ENCODE results near the gene RGS13.
A peak's percentile ranks its signal among the peaks of the same experiment; 100 is the strongest.

RGS13 gene

GRCh38 chr1:192598589-192598988 is 37.4 kb upstream of the RGS13 start:
- TF ChIP-seq, protein P1, sequence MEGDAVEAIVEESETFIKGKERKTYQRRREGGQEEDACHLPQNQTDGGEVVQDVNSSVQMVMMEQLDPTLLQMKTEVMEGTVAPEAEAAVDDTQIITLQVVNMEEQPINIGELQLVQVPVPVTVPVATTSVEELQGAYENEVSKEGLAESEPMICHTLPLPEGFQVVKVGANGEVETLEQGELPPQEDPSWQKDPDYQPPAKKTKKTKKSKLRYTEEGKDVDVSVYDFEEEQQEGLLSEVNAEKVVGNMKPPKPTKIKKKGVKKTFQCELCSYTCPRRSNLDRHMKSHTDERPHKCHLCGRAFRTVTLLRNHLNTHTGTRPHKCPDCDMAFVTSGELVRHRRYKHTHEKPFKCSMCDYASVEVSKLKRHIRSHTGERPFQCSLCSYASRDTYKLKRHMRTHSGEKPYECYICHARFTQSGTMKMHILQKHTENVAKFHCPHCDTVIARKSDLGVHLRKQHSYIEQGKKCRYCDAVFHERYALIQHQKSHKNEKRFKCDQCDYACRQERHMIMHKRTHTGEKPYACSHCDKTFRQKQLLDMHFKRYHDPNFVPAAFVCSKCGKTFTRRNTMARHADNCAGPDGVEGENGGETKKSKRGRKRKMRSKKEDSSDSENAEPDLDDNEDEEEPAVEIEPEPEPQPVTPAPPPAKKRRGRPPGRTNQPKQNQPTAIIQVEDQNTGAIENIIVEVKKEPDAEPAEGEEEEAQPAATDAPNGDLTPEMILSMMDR (IDR thresholded peaks at IDR 0.05), result no peak
- no peak for TF ChIP-seq ZFX (IDR thresholded peaks at IDR 0.05; ENCODE audit: borderline replicate concordance)
- no peak overlapping the region for H3K27ac ChIP-seq

DNA sequence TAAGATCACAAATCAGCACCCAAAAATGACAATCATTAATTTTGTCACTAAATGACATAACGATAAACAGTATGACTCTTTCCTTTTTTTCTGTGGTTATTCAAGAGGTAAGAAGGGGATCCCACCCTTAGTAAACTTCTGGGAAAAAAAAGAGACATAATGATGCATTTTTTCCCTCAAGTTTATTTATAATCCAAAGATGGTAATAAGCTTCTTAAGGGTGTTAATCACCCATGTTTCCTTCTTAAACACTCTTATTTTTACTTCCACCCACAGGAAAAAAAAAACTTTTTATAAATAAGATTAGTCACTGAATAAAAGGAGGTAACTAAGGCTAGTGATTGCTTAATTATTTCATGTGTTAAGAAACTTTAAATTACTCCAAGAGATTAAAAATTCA is 35.7 kb upstream of the RGS13 start:
- no peak for TF ChIP-seq ZFX (IDR thresholded peaks at IDR 0.05; ENCODE audit: borderline replicate concordance)
- H3K27ac ChIP-seq, result no peak overlapping the region

DNA sequence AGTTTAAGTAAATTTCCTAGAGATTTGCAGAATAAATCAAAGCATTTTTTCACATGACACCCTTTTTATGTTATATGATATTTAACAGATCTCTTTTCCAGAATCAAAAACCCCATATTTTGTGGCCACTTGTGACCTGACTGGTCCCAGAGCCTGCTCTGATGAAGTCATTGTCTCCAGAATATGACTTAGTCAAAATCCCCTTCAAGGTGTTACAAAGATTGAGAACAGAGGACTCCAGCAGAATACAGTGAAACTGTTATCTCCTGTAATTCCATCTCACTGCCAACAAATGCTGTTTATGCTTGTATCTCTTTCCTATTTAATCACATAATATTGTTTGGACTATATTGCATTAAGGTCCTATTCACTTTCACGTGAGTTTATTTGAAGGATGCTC is 34.8 kb upstream of the RGS13 start:
- no peak overlapping the region for H3K27ac ChIP-seq
- TF ChIP-seq, protein P1 (IDR thresholded peaks at IDR 0.05), result no peak
- no peak for TF ChIP-seq ZFX (IDR thresholded peaks at IDR 0.05; ENCODE audit: borderline replicate concordance)

GRCh38 chr1:192601567-192601966 is 34.4 kb upstream of the RGS13 start:
- no peak overlapping the region for H3K27ac ChIP-seq
- TF ChIP-seq, protein P1 (IDR thresholded peaks at IDR 0.05), result no peak
- no peak for TF ChIP-seq ZFX (IDR thresholded peaks at IDR 0.05; ENCODE audit: borderline replicate concordance)

DNA sequence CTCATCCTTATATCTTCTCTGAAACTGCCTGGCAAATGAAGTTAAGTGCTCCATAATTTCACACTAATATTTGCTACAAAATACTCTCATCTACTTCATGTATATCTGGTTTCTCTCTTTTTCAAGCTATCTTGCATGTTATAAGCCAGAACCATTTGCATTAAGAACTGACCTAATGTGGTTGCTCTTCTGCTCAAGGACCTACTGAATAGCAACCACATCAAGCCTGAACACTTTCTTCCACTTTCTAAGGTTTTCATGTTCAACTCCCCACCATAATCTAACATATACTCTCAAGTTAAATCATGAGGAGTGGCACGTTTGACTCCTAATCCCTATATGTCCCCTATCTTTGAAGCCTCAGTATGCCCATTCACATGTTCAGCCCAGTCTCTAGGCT is 33.2 kb upstream of the RGS13 start:
- H3K27ac ChIP-seq, result peak overlapping the region; percentile 32
- no peak for TF ChIP-seq ZFX (IDR thresholded peaks at IDR 0.05; ENCODE audit: borderline replicate concordance)
- TF ChIP-seq, protein P1 (IDR thresholded peaks at IDR 0.05), result no peak

DNA sequence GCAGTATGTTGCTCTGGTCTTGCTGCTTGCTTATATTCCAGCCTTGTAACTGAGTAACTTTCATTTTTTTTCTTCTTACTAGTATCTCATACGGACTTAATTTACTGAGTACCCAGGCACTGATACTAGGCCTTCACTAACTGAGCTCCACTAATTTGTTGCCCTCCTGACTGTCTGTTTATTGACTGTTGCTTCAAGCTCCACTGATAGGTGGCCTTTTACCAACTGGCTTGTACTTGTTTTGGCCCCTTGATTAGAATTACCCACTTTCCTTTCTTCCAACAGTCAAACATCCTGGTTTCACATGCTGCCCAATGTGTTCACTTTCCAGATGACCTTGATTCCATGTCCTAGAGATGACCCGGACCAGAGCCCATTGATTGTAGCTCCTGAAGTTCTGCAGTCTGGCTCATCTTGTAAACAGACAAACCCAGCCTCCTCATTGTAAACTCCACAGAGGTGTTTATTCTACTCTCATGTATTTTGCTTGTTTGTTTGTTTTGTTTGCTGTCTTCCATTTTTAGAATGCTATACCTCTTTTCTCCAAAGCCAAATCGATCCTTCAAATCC is 32.6 kb upstream of the RGS13 start:
- TF ChIP-seq ZFX (IDR thresholded peaks at IDR 0.05; ENCODE audit: borderline replicate concordance), result no peak
- TF ChIP-seq, protein P1 (IDR thresholded peaks at IDR 0.05), result no peak
- H3K27ac ChIP-seq, result peak overlapping the region; percentile 32

DNA sequence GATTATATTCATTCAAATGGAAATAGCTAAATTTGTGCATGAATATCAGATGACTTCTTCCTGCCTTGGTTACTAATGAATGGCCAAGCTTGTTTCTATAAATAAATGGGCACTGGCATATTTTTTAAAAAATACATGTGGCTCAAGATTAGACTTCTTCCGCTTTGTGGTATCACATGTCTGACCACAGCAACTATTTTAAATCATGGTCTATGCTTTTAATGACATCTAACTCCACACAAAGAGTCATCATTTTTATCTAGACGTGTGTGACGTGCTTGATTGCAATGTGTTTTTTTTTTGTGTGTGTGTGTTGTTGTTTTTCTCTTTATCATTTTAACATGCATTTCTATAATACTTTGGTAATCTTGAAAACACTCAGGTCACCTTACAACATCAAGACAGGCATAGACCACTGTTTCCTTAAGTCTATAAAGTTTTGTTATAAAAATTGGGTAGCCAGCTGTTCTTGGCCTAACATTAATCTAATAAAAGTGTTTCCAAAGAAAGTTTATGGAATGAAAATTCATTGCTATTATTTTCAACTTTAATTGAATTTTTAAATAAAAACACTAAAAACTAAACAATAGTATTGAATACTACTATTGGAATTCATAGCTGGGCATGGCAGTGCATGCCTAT is 30.8 kb upstream of the RGS13 start:
- TF ChIP-seq, protein P1 (IDR thresholded peaks at IDR 0.05), result no peak
- TF ChIP-seq ZFX (IDR thresholded peaks at IDR 0.05; ENCODE audit: borderline replicate concordance), result no peak
- H3K27ac ChIP-seq, result no peak overlapping the region

Data from 22Rv1 (cell line).